H1 (cell line): Measurements from ENCODE around the gene FAM221B. TPM values are rescaled to one million over a fixed set of nuclear protein-coding genes. Genes with fewer than 3 reads are reported as not detected.

Experiments
- CBX8 ChIP-seq: fragments of 300-800, 300-1000 bp; sonication (generic); IDR thresholded peaks from 2 replicates; pipeline ENCODE4 v1.7.1; 2016; ENCODE audit warnings: low read depth, low read length, borderline replicate concordance
- GTF2F1 ChIP-seq: IDR thresholded peaks from 2 replicates; pipeline ENCODE4 v1.6.1; 2012; ENCODE audit warnings: low read depth, low read length, improper control_type of control experiment, borderline replicate concordance
- MAX ChIP-seq: IDR thresholded peaks from 2 replicates; pipeline ENCODE4 v1.6.1; 2012; ENCODE audit warnings: inconsistent platforms
- polyA plus RNA-seq, 7 experiments: library from polyadenylated mRNA; depleted of rRNA in 3 of 7; stranded (reverse) in 5 of 7; unstranded in 2 of 7; fragments of >200 nt in 5 of 7; fragments of 200-250 nt in 2 of 7; gene quantifications; 1 replicate in 5 of 7; 2 replicates in 1 of 7; 4 replicates in 1 of 7; pipeline versions ENCODE4 v1.2.1 to v1.2.3, GENCODE V29; 2011 to 2013; ENCODE audit warnings: missing spikeins in 2 of 7, mixed read lengths in 2 of 7
- total RNA-seq: library from RNA; stranded (reverse); fragmentation: NEBNext Ultra II Directional; extraction: Animal tissue kit (Norgen Biotek cat#: 25700); gene quantifications from 2 replicates; pipeline ENCODE4 v1.2.1, GENCODE V29; 2021

Gene FAM221B
- total and polyA plus RNA-seq, 2 of the 8 experiments (the other 6 are each of a cell fraction or from before 2014, with no cell fraction given), result not detected

- no peak for TF ChIP-seq MAX
- no peak for TF ChIP-seq GTF2F1
- no peak for TF ChIP-seq CBX8
Measured at GRCh38 chr9:35774907-35775635, 53.5 kb downstream of the FAM221B start (continued).
